ENCODE data around the gene MYLK2. TPM values are rescaled to one million over a fixed set of nuclear protein-coding genes. Genes with fewer than 3 reads are reported as not detected.
A peak's percentile ranks its signal among the peaks of the same experiment; 100 is the strongest.

The MYLK2 gene
- total RNA-seq, 8 experiments from 2014 or later = 0.16 to 1.1 (median 0.51) TPM

DNA sequence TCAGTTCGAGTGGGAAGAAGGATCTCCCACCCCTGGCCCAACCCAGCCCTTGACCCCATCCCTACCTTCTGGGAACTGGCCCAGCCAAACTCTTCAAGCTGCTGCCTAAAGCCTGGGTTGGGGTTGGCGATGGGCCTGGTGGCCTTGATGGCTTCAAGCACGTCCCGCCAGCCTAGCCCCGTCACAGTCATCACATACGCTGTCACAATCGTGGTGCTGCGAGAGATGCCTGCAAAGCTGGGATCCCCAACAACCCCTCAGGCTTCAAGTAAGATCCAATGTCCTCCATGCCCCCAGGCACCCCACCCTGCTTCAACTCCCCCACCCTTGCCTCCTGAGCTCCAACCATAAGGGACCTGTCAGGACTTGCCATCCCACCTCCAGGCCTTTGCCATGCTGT is 43.4 kb downstream of the MYLK2 start:
- peak overlapping the region; percentile 56 to 82 for H3K27ac ChIP-seq
- H3K4me1 ChIP-seq (replicated peaks in 1 of 2) = peaks cover 16 to 24% of the 10 kb centered on the region in 2 donors
- in situ Hi-C loops (cut with MboI; ENCODE audit: low pct_unique_long_range_greater_than_20kb in 2 of 9, low sequenced_read_pairs in 9 of 9, unreplicated experiment in 9 of 9) = loop anchor here in 1 of 9 experiments (25.0 kb wide), 1 partner anchor 100 kb away; the partner anchor contains the start of genes PDRG1 and XKR7
- H3K4me3 ChIP-seq = no peak overlapping the region
- ATAC-seq (replicated peaks in 6 of 8) = no peak
- 80 to 100% (median 83%) methylated on average over 1 of the region's 8 CpGs; no CpG with 5 or more reads in 7 of the 10 experiments for WGBS, 10 experiments

DNA sequence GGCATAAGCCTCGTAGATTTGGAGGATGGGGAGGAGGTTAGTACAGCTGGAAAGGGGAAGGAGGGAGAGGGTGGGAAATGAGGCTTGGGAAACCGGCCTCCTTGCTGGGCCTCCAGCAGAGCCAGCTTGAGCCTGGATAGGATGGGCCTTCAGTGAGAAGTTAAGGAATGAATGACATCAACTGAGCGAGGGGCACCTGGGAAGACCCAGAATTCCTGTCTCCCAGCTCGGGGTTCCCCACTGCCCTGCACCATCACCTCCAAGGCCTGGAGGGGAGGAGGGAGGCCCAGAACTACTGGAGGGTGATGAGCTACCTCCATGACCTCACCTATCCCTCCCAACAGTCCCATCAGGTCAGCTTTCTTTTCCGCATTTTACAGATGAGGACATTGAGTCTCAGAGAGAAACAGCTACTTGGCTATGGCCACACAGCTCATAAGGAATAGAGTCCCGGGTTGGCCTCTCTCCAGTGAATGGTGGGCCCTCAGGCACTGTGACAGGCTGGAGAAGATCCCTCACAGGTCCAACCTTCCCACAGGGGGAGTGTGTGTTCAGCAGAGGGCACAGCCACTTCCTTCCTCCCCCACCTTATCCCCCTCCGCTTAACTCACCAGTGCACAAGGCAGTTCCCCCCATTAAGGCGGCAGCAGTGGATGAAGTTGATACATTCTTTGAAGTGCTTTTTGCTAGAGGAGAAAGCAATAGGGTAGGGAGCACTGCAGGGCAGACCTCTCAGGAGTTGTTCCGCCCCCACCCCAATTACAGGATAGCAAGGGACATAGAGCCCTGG is 44.3 kb downstream of the MYLK2 start:
- Histone ChIP-seq H3K4me1 (replicated peaks in 1 of 2) (peaks cover 25 to 34% of the 10 kb centered on the region in 2 donors), H3K27ac (no peak overlapping the region), H3K4me3 (no peak overlapping the region)
- in situ Hi-C loops (cut with MboI; ENCODE audit: low pct_unique_long_range_greater_than_20kb in 2 of 9, low sequenced_read_pairs in 9 of 9, unreplicated experiment in 9 of 9) = loop anchor here in 1 of 9 experiments (25.0 kb wide), 1 partner anchor 99 kb away; the partner anchor contains the start of genes PDRG1 and XKR7
- no peak for ATAC-seq (replicated peaks in 6 of 8)
- 80 to 100% (median 86%) methylated on average over 1 to 3 of the region's 9 CpGs; no CpG with 5 or more reads in 5 of the 10 experiments for WGBS, 10 experiments

DNA sequence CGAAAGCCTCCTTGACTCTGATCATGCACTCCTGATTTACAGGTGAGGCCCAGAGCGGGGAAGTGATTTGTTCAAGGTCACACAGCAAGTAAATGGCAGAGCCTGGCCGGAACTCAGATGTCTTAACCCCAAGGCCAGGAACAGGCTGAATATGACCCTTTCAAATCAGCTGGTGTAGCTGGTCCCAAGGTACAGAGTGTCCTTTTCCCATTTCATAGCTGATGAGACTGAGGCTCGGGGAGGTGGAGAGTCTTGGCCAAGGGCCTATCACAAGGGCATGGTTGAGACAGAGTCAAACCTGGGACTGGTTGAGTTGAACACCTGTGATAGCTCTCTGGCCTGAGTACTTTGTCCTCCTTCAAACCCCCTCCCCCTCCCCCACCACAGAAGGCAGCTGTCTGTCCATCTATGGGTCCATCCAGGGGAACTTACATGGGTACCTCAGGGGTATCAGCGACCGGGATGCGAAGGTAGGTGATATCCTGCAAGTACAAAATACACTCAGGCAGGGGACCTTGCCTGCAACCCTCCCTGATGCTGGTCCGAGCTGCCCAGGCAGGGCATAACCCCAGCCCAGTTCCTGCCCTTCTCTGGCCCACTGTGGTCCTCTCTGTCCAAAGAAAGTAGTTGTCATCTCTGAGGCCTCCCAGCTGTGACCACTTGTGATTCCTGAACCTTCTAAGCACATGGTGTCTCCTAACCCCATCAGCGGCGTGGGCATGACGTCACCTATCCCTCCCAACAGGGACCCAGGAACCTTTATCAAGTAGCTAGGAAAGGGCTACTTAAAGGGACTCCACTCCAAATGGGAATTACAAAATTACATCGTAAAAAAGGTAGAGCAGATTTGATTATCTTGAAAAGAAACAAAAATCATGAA is 45.6 kb downstream of the MYLK2 start:
- ATAC-seq (replicated peaks in 6 of 8) = no peak
- no peak overlapping the region for H3K27ac ChIP-seq
- H3K4me3 ChIP-seq = no peak overlapping the region
- in situ Hi-C loops (cut with MboI; ENCODE audit: low pct_unique_long_range_greater_than_20kb in 2 of 9, low sequenced_read_pairs in 9 of 9, unreplicated experiment in 9 of 9) = loop anchor here in 1 of 9 experiments (25.0 kb wide), 1 partner anchor 98 kb away; the partner anchor contains the start of genes PDRG1 and XKR7
- H3K4me1 ChIP-seq (replicated peaks in 1 of 2) = peaks cover 34 to 37% of the 10 kb centered on the region in 2 donors
- 10 to 100% (median 80%) methylated on average over 1 to 6 of the region's 12 CpGs; no CpG with 5 or more reads in 1 of the 10 experiments for WGBS, 10 experiments

DNA sequence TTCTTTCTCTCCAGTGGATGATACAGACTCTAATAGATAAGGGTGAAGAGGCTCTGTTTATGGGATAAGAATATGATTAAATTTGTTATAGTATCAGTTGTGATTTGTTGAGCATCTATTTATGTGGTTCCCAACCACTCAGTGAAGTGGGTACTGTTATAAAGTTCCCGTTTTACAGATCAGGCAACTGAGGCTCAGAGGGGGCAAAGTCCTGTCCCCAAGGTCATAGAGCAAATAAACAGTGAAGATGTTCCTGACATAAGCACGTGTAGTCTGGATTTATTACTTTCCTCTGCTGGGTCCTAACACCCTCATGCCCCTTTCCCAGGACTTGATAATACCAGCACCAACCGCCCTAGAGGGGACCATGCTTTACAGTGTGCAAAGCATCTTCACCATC is 47.1 kb downstream of the MYLK2 start:
- Histone ChIP-seq H3K27ac (no peak overlapping the region), H3K4me3 (no peak overlapping the region), H3K4me1 (replicated peaks in 1 of 2) (peaks cover 24 to 27% of the 10 kb centered on the region in 2 donors)
- WGBS, 10 experiments = 40 to 100% (median 75%) methylated on average over 1 to 3 of the region's 3 CpGs; no CpG with 5 or more reads in 5 of the 10 experiments
- in situ Hi-C loops (cut with MboI; ENCODE audit: low pct_unique_long_range_greater_than_20kb in 2 of 9, low sequenced_read_pairs in 9 of 9, unreplicated experiment in 9 of 9) = loop anchor here in 1 of 9 experiments (25.0 kb wide), 1 partner anchor 96 kb away; the partner anchor contains the start of genes PDRG1 and XKR7
- ATAC-seq (replicated peaks in 6 of 8) = no peak

DNA sequence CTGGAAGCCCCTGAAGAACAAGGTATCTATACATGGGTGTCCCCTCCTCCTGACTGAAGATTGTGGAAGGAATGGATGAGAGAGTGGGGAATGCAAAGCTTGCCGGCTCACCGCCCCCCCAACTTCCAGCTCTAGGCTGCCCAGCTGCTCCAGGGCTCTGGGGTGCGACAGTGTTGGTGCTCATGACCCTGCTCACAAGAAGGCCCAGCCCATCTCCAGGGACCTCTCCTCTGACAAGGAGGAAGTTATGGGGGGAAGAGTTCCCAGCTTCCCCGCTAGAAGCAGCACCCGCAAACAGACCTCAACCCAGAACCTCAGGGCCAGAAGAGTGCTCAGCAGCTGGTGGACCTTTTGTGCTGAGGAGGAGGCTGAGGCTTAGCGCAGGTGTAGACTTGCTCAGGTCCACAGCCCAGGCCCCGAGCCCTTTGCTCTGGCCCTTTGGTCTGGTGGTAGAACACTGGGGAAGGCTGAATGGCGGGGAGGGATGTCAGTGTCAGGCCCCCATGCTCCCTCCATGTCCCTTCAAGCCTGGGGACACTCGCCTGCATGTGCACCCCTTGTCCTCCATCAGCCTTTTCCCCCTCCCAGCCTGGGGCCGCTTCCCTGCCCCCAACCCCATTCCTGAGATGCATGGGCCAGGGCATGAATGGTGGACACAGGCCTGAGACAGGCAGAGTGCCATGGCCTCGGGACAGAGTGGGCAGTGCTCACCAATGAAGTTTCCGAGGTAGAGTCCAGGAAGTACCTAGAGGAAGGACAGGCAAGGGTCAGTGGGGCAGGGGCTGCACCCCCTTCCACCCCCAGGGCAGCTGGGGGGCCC is 49.9 kb downstream of the MYLK2 start:
- H3K4me1 ChIP-seq (replicated peaks in 1 of 2) = peaks cover 22 to 32% of the 10 kb centered on the region in 2 donors
- ATAC-seq (replicated peaks in 6 of 8) = peak in 2 of 8 experiments; percentile 1 to 2
- H3K27ac ChIP-seq = peak overlapping the region; percentile 81 to 95
- peak overlapping the region; percentile 71 to 97 (median 79) for H3K4me3 ChIP-seq
- 87 to 100% (median 95%) methylated on average over 1 to 3 of the region's 12 CpGs; no CpG with 5 or more reads in 6 of the 10 experiments for WGBS, 10 experiments
- in situ Hi-C loops (cut with MboI; ENCODE audit: low pct_unique_long_range_greater_than_20kb in 2 of 9, low sequenced_read_pairs in 9 of 9, unreplicated experiment in 9 of 9) = loop anchor here in 1 of 9 experiments (25.0 kb wide), 1 partner anchor 93 kb away; the partner anchor contains the start of genes PDRG1 and XKR7

DNA sequence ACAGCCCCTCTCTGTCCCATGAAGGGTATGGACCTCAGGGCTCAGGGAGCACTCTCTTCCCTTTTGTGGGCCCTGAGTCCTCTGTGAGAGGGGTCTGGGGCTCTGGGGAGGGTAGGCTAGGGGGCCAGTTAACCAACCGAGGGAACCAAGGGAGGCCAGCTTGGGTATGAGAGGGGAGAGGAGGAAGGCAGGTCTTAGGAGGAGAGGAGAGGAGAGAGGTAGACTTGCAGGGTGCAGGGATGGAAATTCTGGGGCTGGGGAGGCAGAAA is 50.5 kb downstream of the MYLK2 start:
- peak overlapping the region; percentile 81 to 95 for H3K27ac ChIP-seq
- peak overlapping the region; percentile 71 to 97 (median 79) for H3K4me3 ChIP-seq
- WGBS, 10 experiments = no CpG with 5 or more reads among the region's 1 CpG
- in situ Hi-C loops (cut with MboI; ENCODE audit: low pct_unique_long_range_greater_than_20kb in 2 of 9, low sequenced_read_pairs in 9 of 9, unreplicated experiment in 9 of 9) = loop anchor here in 1 of 9 experiments (25.0 kb wide), 1 partner anchor 93 kb away; the partner anchor contains the start of genes PDRG1 and XKR7
- peak in 2 of 8 experiments; percentile 12 to 24 for ATAC-seq (replicated peaks in 6 of 8)
- H3K4me1 ChIP-seq (replicated peaks in 1 of 2) = peaks cover 22 to 32% of the 10 kb centered on the region in 2 donors

DNA sequence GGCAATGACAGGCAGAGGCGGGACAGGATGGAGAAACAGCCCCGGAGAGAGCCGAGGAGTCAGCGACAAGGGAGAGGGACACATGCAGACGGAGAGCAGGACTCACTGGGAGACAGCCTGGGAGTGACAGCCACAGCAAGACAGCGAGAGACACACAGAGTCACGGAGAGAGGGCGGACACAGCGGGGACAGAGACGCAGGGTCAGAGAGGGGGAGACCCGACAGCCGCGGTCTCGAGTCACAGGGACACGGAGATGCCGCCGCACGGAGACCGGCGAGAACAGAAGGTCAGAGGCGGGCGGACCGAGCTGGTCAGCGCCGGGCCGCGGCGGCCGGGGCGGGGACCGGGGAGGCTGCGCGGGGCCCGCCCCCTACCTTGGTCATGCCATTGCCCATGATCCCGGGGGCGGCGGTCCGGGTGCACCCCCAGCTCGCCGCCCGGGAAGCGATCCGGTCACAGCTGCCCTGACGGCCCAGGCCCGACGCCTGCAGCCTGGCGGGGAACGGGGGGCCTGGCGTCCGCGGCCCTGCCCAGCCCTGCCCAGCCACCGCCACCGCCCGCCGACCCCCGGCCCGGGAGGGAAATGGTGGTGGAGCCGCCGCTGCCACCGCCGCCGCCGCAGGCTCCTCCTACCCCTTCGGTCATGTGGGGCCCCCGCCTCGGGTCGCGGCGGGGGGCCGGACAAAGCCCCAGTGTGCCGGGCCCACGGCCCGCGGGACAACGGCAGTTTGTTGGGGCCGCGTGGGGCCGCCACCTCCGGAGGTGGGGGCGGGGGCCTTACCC is 51.0 kb downstream of the MYLK2 start, which contains the start of the genes DUSP15 and TTLL9:
Gene DUSP15, minus strand, starts transcription at position 586 of the 784 bp plus-strand sequence. Its CDS starts 190 bp downstream, at position 396.
Gene TTLL9, plus strand, starts transcription at position 693 of the 784 bp plus-strand sequence. CDS start 493 bp downstream, outside the sequence.
- in situ Hi-C loops (cut with MboI; ENCODE audit: low pct_unique_long_range_greater_than_20kb in 2 of 9, low sequenced_read_pairs in 9 of 9, unreplicated experiment in 9 of 9) = loop anchor here in 1 of 9 experiments (25.0 kb wide), 1 partner anchor 92 kb away; the partner anchor contains the start of genes PDRG1 and XKR7
- ATAC-seq (replicated peaks in 6 of 8) = peak; percentile 85 to 91 (median 88)
- peak within 1 kb of the TSS; percentile 81 to 95 for H3K27ac ChIP-seq
- peak within 1 kb of the TSS; percentile 71 to 97 (median 79) for H3K4me3 ChIP-seq
- H3K4me1 ChIP-seq (replicated peaks in 1 of 2) = peaks cover 22 to 32% of the 10 kb centered on the region in 2 donors
- 0 to 4% (median 0%) methylated on average over 1 to 4 of the region's 80 CpGs; no CpG with 5 or more reads in 6 of the 10 experiments for WGBS, 10 experiments

DNA sequence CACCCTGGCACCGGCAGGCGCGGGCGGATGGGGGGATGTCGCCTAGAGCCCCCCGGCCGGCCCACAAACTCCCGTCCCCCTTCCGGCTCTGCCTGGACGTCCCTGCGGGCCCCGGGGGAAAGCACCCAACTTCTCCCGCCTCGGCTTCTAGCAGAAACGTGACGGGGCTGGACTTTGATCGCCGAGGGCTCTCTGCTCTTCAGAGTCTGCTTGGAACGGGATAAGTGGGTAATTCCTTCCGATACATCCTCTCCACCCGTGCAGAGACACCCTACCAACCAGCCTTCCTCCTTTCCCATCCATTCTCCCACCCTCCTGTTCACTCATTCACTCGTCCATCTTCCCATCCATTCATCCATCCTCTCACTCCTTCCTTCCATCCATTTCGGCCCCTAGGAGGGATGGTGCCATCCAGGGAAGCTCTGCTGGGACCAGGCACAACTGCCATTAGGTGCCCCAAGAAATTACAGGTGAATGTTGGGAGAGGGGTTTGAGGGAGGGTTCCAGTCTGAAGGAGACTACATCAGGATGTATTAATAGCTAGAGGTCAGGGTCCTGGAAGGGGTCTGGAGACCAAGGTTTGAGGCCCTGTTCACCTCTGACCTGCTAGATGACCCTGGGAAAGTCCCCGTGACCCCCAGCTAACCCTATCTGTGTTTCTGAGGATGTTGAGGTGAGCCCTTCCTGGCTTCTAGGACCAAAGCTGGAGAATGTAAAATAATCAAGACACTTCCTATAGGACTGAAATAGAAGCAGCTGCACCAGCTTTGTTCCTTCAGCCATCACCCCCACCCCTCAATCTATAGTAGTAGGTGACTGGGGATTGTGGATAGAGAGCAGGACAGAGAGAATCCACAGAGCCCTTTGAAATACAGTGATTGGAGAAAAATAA is 51.8 kb downstream of the MYLK2 start:
- peak in 5 of 8 experiments; percentile 3 to 12 (median 9) for ATAC-seq (replicated peaks in 6 of 8)

DNA sequence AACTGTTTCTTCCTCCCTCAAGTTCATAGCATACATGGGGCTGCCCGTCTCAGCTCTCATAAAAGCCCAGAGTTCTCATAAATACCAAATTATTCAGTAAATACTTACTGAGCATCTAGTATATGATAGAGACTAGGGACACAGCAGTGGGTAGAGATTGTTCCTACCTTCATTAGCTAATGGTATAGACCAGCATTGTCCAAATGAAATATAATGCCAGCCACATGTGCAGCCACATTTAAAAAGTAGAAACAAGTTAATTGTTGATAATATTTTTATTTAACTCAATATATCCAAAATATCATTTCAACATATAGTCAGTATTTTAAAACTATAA is 52.4 kb downstream of the MYLK2 start:
- Histone ChIP-seq H3K4me3 (peak overlapping the region; percentile 71 to 97 (median 79)), H3K4me1 (replicated peaks in 1 of 2) (peaks cover 22 to 32% of the 10 kb centered on the region in 2 donors), H3K27ac (no peak overlapping the region)
- no peak for ATAC-seq (replicated peaks in 6 of 8)
- 86 to 100% (median 100%) methylated on average over 1 of the region's 1 CpG; no CpG with 5 or more reads in 7 of the 10 experiments for WGBS, 10 experiments
- in situ Hi-C loops (cut with MboI; ENCODE audit: low pct_unique_long_range_greater_than_20kb in 2 of 9, low sequenced_read_pairs in 9 of 9, unreplicated experiment in 9 of 9) = loop anchor here in 1 of 9 experiments (25.0 kb wide), 1 partner anchor 91 kb away; the partner anchor contains the start of genes PDRG1 and XKR7

More for the DNA sequence above, 51.8 kb downstream of the MYLK2 start:
- in situ Hi-C loops (cut with MboI; ENCODE audit: low pct_unique_long_range_greater_than_20kb in 2 of 9, low sequenced_read_pairs in 9 of 9, unreplicated experiment in 9 of 9) = loop anchor here in 1 of 9 experiments (25.0 kb wide), 1 partner anchor 91 kb away; the partner anchor contains the start of genes PDRG1 and XKR7
- 0 to 80% (median 30%) methylated on average over 1 to 6 of the region's 24 CpGs; no CpG with 5 or more reads in 5 of the 10 experiments for WGBS, 10 experiments
- peak overlapping the region; percentile 71 to 97 (median 79) for H3K4me3 ChIP-seq
- peaks cover 22 to 32% of the 10 kb centered on the region in 2 donors for H3K4me1 ChIP-seq (replicated peaks in 1 of 2)
- H3K27ac ChIP-seq = peak overlapping the region; percentile 81 to 95

DNA sequence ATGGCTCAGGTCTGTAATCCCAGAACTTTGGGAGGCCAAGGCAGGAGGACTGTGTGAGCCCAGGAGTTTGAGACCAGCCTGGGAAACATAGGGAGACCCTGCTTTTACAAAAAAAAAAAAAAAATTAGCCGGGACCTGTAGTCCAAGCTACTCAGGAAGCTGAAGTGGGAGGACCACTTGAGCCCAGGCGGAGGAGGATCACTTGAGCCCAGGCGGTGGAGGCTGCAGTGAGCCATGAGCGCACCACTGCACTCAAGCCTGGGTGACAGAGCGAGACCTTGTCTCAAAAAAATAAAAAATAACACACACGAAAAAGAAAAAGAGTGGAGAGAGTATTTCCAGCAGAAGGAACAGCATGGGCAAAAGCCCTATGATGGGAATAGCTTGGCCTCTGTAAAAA is 53.2 kb downstream of the MYLK2 start:
- H3K27ac ChIP-seq = no peak overlapping the region
- peak overlapping the region in 1 of 5 donors; percentile 12 for H3K4me3 ChIP-seq
- WGBS, 10 experiments = 10 to 93% (median 70%) methylated on average over 1 to 6 of the region's 6 CpGs; no CpG with 5 or more reads in 1 of the 10 experiments
- ATAC-seq (replicated peaks in 6 of 8) = no peak
- in situ Hi-C loops (cut with MboI; ENCODE audit: low pct_unique_long_range_greater_than_20kb in 2 of 9, low sequenced_read_pairs in 9 of 9, unreplicated experiment in 9 of 9) = loop anchor here in 1 of 9 experiments (25.0 kb wide), 1 partner anchor 90 kb away; the partner anchor contains the start of genes PDRG1 and XKR7
- H3K4me1 ChIP-seq (replicated peaks in 1 of 2) = peaks cover 22 to 32% of the 10 kb centered on the region in 2 donors

Data from motor neuron (in vitro differentiated cells).